Spleen (tissue), 11 donors: ENCODE data around the gene UBE2D1. TPM values are rescaled to one million over a fixed set of nuclear protein-coding genes. Genes with fewer than 3 reads are reported as not detected.

Experiments
- DNase-seq: peaks from one replicate; pipeline ENCODE4 v3.0.0-alpha.2; 2020
- H3K27ac ChIP-seq, 8 donors: fragments of 200-600 bp; sonication (generic) in 7 of 8; 1 replicate in 4 of 8; 2 replicates in 4 of 8; pipeline versions ENCODE4 v1.5.0 to v1.8.0; 2016 to 2021; ENCODE audit warnings: inconsistent platforms in 4 of 8, mild to moderate bottlenecking in 4 of 8, moderate library complexity in 1 of 8
- H3K27me3 ChIP-seq, 7 donors: fragments of 200-600 bp; sonication (generic) in 6 of 7; replicated peaks in 1 of 7; 1 replicate in 4 of 7; 2 replicates in 3 of 7; pipeline versions ENCODE4 v1.5.0 to v1.8.0; 2016 to 2021; ENCODE audit warnings: inconsistent platforms in 3 of 7, mild to moderate bottlenecking in 1 of 7
- H3K36me3 ChIP-seq, 6 donors: fragments of 200-600 bp; sonication (generic) in 5 of 6; 1 replicate in 4 of 6; 2 replicates in 2 of 6; pipeline versions ENCODE4 v1.5.0 to v1.8.0; 2016 to 2021; ENCODE audit warnings: inconsistent platforms in 2 of 6
- H3K4me1 ChIP-seq, 6 donors: fragments of 200-600 bp; sonication (generic) in 5 of 6; 1 replicate in 3 of 6; 2 replicates in 3 of 6; pipeline versions ENCODE4 v1.5.0 to v1.8.0; 2016 to 2021; ENCODE audit warnings: inconsistent platforms in 3 of 6
- H3K4me3 ChIP-seq, 8 donors: fragments of 200-600 bp; sonication (generic) in 7 of 8; 1 replicate in 4 of 8; 2 replicates in 4 of 8; pipeline versions ENCODE4 v1.5.0 to v1.8.0; 2016 to 2021; ENCODE audit warnings: inconsistent platforms in 4 of 8, mild to moderate bottlenecking in 4 of 8, moderate library complexity in 2 of 8
- H3K9me3 ChIP-seq, 8 donors: fragments of 200-600 bp; sonication (generic) in 7 of 8; 1 replicate in 4 of 8; 2 replicates in 4 of 8; pipeline versions ENCODE4 v1.5.0 to v1.8.0; 2016 to 2021; ENCODE audit warnings: inconsistent platforms in 4 of 8
- CTCF ChIP-seq, 11 experiments: fragments of 200-600 bp in 7 of 11; fragments of 450-650 bp in 4 of 11; sonication (generic) in 4 of 11; IDR thresholded peaks in 8 of 11; conservative IDR thresholded peaks in 3 of 11; 1 replicate in 7 of 11; 2 replicates in 4 of 11; pipeline versions ENCODE4 v1.4.0 to v1.8.0; 2016 to 2021; ENCODE audit warnings: antibody characterized with exemption in 11 of 11, inconsistent platforms in 4 of 11, mild to moderate bottlenecking in 1 of 11
- POLR2A ChIP-seq, 3 donors: fragments of 450-650 bp; IDR thresholded peaks; one replicate each; pipeline ENCODE4 v1.5.1; 2017; ENCODE audit warnings: antibody characterized with exemption in 3 of 3, mild to moderate bottlenecking in 1 of 3
- POLR2AphosphoS5 ChIP-seq, 3 donors: sonication (generic); formaldehyde crosslinking; IDR thresholded peaks; one replicate each; pipeline ENCODE4 v1.5.1; 2017; ENCODE audit warnings: antibody characterized with exemption in 3 of 3
- WGBS, 5 donors: extraction: QIAGEN DNeasy Blood & Tissue Kit in 3 of 5; methylation state at CpG; one replicate each; pipeline versions ENCODE4 v1.1.5 to v1.1.7; 2013 to 2018; 5-methylcytosine and 5-hydroxymethylcytosine counted together
- intact Hi-C: fragments of 100-400 bp; cut with DNase I; formaldehyde crosslinking; loops from one replicate; pipeline ENCODE4 v1.15.0; 2023; ENCODE audit warnings: low total_unique reads
- polyA plus RNA-seq, 3 donors: library from polyadenylated mRNA; stranded (reverse); fragments of 200-250 nt; gene quantifications; one replicate each; pipeline ENCODE4 v1.2.1, GENCODE V29; 2013
- total RNA-seq, 7 donors: library from RNA; depleted of rRNA in 3 of 7; stranded (reverse); fragments of >200 nt in 3 of 7; fragmentation: NEBNext Ultra II Directional in 4 of 7; extraction: Animal tissue kit (Norgen Biotek cat#: 25700) in 4 of 7; gene quantifications; one replicate each; pipeline versions ENCODE4 v1.1.0 to v1.2.1, GENCODE V29; 2016 to 2021
- donor health status: healthy with polysubstance abuse.
- donor health status: DM: no; HTN: no; CAD: no; lungs with moderate emphysema.
- donor health status: DM: no; HTN: no; CAD: no.
- donor health status: Bipolar disorder and iron deficiency.
- donor health status: healthy.
- donor health status: DM: no; HTN: no; CAD: no.
- donor health status: DM: yes; HTN: yes; CAD: no.

Gene UBE2D1
- total and polyA plus RNA-seq, 10 donors, result 13.5 to 34.6 (median 26.4) TPM

- H3K27me3 ChIP-seq, result no peaks in the 10 kb centered on the region
- H3K4me1 ChIP-seq, result peaks cover 6 to 85% (median 32%) of the 10 kb centered on the region in 6 donors
- TF ChIP-seq CTCF (IDR thresholded peaks at IDR 0.05 in 8 of 11, conservative IDR thresholded peaks at IDR 0.05 in 3 of 11), result no peak
- TF ChIP-seq POLR2AphosphoS5 (IDR thresholded peaks at IDR 0.05), result no peak
- no peak for TF ChIP-seq POLR2A (IDR thresholded peaks at IDR 0.05)
- no peak for DNase-seq
- intact Hi-C loops, result no loop called here
- peak overlapping the region in 7 of 8 donors; percentile 7 to 86 (median 66) for H3K27ac ChIP-seq
- no peaks in the 10 kb centered on the region for H3K36me3 ChIP-seq
- H3K4me3 ChIP-seq, result no peak overlapping the region
- WGBS, 5 donors, result 90 to 97% (median 95%) methylated on average over 7 of the region's 7 CpGs
- no peaks in the 10 kb centered on the region for H3K9me3 ChIP-seq
Observed at GRCh38 chr10:58351616-58352578, 17.1 kb downstream of the UBE2D1 start.

- no peak for DNase-seq
- peaks cover 6 to 86% (median 32%) of the 10 kb centered on the region in 6 donors for H3K4me1 ChIP-seq
- H3K27ac ChIP-seq, result peak overlapping the region in 2 of 8 donors; percentile 82 to 86
- H3K4me3 ChIP-seq, result no peak overlapping the region
- H3K27me3 ChIP-seq, result no peaks in the 10 kb centered on the region
- no peaks in the 10 kb centered on the region for H3K36me3 ChIP-seq
- TF ChIP-seq POLR2AphosphoS5 (IDR thresholded peaks at IDR 0.05) (no peak), CTCF (IDR thresholded peaks at IDR 0.05 in 8 of 11, conservative IDR thresholded peaks at IDR 0.05 in 3 of 11) (no peak), POLR2A (IDR thresholded peaks at IDR 0.05) (no peak)
- no peaks in the 10 kb centered on the region for H3K9me3 ChIP-seq
- 72 to 85% (median 83%) methylated on average over 2 of the region's 2 CpGs for WGBS, 5 donors
- intact Hi-C loops, result no loop called here
Observed at GRCh38 chr10:58352956-58353610, 18.3 kb downstream of the UBE2D1 start.

DNA sequence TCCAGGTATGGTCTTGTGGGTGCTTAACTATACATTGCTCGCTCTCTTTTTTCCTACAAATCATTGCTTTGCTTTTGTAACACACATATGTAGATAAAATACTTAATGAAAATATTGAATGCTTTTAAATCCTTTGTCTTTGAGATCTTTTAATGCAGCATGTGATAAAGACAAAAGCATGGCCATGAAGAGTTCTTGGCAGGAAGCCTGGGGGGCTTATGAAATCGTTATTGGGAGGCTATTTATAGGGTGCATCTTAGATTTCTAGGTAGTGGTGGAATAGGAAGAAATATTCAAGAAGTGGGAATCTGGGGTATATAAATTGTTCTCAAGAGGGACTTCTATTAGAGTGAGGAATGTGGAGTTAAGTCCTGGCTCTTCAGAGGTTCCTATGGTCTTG, 21.9 kb downstream of the UBE2D1 start:
- H3K4me3 ChIP-seq, result no peak overlapping the region
- no peak overlapping the region for H3K27ac ChIP-seq
- no peaks in the 10 kb centered on the region for H3K27me3 ChIP-seq
- intact Hi-C loops, result no loop called here
- peaks cover 6 to 80% (median 33%) of the 10 kb centered on the region in 6 donors for H3K4me1 ChIP-seq
- no peaks in the 10 kb centered on the region for H3K9me3 ChIP-seq
- WGBS, 5 donors, result 51 to 57% (median 52%) methylated on average over 2 of the region's 2 CpGs
- TF ChIP-seq POLR2A (IDR thresholded peaks at IDR 0.05), result no peak
- TF ChIP-seq POLR2AphosphoS5 (IDR thresholded peaks at IDR 0.05), result no peak
- no peak for TF ChIP-seq CTCF (IDR thresholded peaks at IDR 0.05 in 8 of 11, conservative IDR thresholded peaks at IDR 0.05 in 3 of 11)
- DNase-seq, result no peak
- peaks cover 0 to 8% (median 0%) of the 10 kb centered on the region in 6 donors for H3K36me3 ChIP-seq
